Fibroblast of skin of back (primary cell): ENCODE results near the gene TAS2R42.

Experiments
- DNase-seq: peaks from one replicate; pipeline ENCODE4 v3.0.0-alpha.2; 2013

The TAS2R42 gene

GRCh38 chr12:11144297-11144696, 42.4 kb downstream of the TAS2R42 start:
- DNase-seq = no peak

- DNase-seq = no peak
Measured at GRCh38 chr12:11143352-11143751, 43.4 kb downstream of the TAS2R42 start.

GRCh38 chr12:11136075-11136474, 50.7 kb downstream of the TAS2R42 start:
- DNase-seq = no peak
